Measurements from ENCODE around the gene CD63.

Gene CD63

GRCh38 chr12:55728186-55728938, 447 bp downstream of the CD63 start:
- Histone ChIP-seq H3K9me3 (ENCODE audit: control insufficient read depth in 2 of 2, low read length in 2 of 2) (no peaks in the 10 kb centered on the region), H3K27ac (ENCODE audit: low read length) (peak overlapping the region; percentile 100)

GRCh38 chr12:55727643-55728185, 1.1 kb downstream of the CD63 start:
- Histone ChIP-seq H3K9ac (ENCODE audit: low read length in 2 of 2) (peak overlapping the region; percentile 85 to 92), H3K9me3 (ENCODE audit: control insufficient read depth in 2 of 2, low read length in 2 of 2) (no peaks in the 10 kb centered on the region), H3K36me3 (ENCODE audit: control insufficient read depth in 2 of 2, insufficient read depth in 2 of 2, low read length in 2 of 2) (peaks cover 34 to 36% of the 10 kb centered on the region in 2 donors), H3K27ac (ENCODE audit: low read length) (peak overlapping the region; percentile 100), H3K4me1 (ENCODE audit: control insufficient read depth, insufficient read depth, low read length) (peaks cover 77% of the 10 kb centered on the region), H3K4me3 (ENCODE audit: low read length in 2 of 2) (peak overlapping the region; percentile 85 to 89), H3K27me3 (ENCODE audit: control insufficient read depth in 1 of 2, insufficient read depth in 2 of 2, low read length in 2 of 2) (no peaks in the 10 kb centered on the region)

More at GRCh38 chr12:55728186-55728938, 447 bp downstream of the CD63 start:
- peak overlapping the region; percentile 85 to 92 for H3K9ac ChIP-seq (ENCODE audit: low read length in 2 of 2)
- H3K4me3 ChIP-seq (ENCODE audit: low read length in 2 of 2): peak overlapping the region; percentile 85 to 89
- H3K27me3 ChIP-seq (ENCODE audit: control insufficient read depth in 1 of 2, insufficient read depth in 2 of 2, low read length in 2 of 2): no peaks in the 10 kb centered on the region
- peaks cover 73% of the 10 kb centered on the region for H3K4me1 ChIP-seq (ENCODE audit: control insufficient read depth, insufficient read depth, low read length)
- peaks cover 30 to 31% of the 10 kb centered on the region in 2 donors for H3K36me3 ChIP-seq (ENCODE audit: control insufficient read depth in 2 of 2, insufficient read depth in 2 of 2, low read length in 2 of 2)

- peaks cover 71% of the 10 kb centered on the region for H3K4me1 ChIP-seq (ENCODE audit: control insufficient read depth, insufficient read depth, low read length)
These were observed 1.8 kb downstream of the CD63 start for GRCh38 chr12:55726971-55727370.

GRCh38 chr12:55725556-55725955, 3.3 kb downstream of the CD63 start:
- Histone ChIP-seq H3K36me3 (ENCODE audit: control insufficient read depth in 2 of 2, insufficient read depth in 2 of 2, low read length in 2 of 2) (peaks cover 31 to 36% of the 10 kb centered on the region in 2 donors), H3K4me3 (ENCODE audit: low read length in 2 of 2) (no peak overlapping the region), H3K4me1 (ENCODE audit: control insufficient read depth, insufficient read depth, low read length) (peaks cover 80% of the 10 kb centered on the region), H3K9me3 (ENCODE audit: control insufficient read depth in 2 of 2, low read length in 2 of 2) (no peaks in the 10 kb centered on the region), H3K9ac (ENCODE audit: low read length in 2 of 2) (no peak overlapping the region), H3K27me3 (ENCODE audit: control insufficient read depth in 1 of 2, insufficient read depth in 2 of 2, low read length in 2 of 2) (no peaks in the 10 kb centered on the region), H3K27ac (ENCODE audit: low read length) (peak overlapping the region; percentile 100)

More at GRCh38 chr12:55726971-55727370, 1.8 kb downstream of the CD63 start:
- Histone ChIP-seq H3K9ac (ENCODE audit: low read length in 2 of 2) (peak overlapping the region; percentile 85 to 92), H3K9me3 (ENCODE audit: control insufficient read depth in 2 of 2, low read length in 2 of 2) (no peaks in the 10 kb centered on the region), H3K36me3 (ENCODE audit: control insufficient read depth in 2 of 2, insufficient read depth in 2 of 2, low read length in 2 of 2) (peaks cover 31 to 36% of the 10 kb centered on the region in 2 donors), H3K4me3 (ENCODE audit: low read length in 2 of 2) (peak overlapping the region; percentile 85 to 89), H3K27ac (ENCODE audit: low read length) (peak overlapping the region; percentile 100), H3K27me3 (ENCODE audit: control insufficient read depth in 1 of 2, insufficient read depth in 2 of 2, low read length in 2 of 2) (no peaks in the 10 kb centered on the region)

GRCh38 chr12:55724940-55725309, 3.9 kb downstream of the CD63 start:
- Histone ChIP-seq H3K27ac (ENCODE audit: low read length) (peak overlapping the region; percentile 76), H3K9me3 (ENCODE audit: control insufficient read depth in 2 of 2, low read length in 2 of 2) (no peaks in the 10 kb centered on the region), H3K4me3 (ENCODE audit: low read length in 2 of 2) (no peak overlapping the region), H3K36me3 (ENCODE audit: control insufficient read depth in 2 of 2, insufficient read depth in 2 of 2, low read length in 2 of 2) (peaks cover 31 to 36% of the 10 kb centered on the region in 2 donors), H3K4me1 (ENCODE audit: control insufficient read depth, insufficient read depth, low read length) (peaks cover 80% of the 10 kb centered on the region), H3K9ac (ENCODE audit: low read length in 2 of 2) (no peak overlapping the region), H3K27me3 (ENCODE audit: control insufficient read depth in 1 of 2, insufficient read depth in 2 of 2, low read length in 2 of 2) (no peaks in the 10 kb centered on the region)

GRCh38 chr12:55724226-55724939, 4.4 kb downstream of the CD63 start:
- peak overlapping the region; percentile 76 for H3K27ac ChIP-seq (ENCODE audit: low read length)
- peak overlapping the region in 1 of 2 donors; percentile 9 for H3K9ac ChIP-seq (ENCODE audit: low read length in 2 of 2)
- peaks cover 80% of the 10 kb centered on the region for H3K4me1 ChIP-seq (ENCODE audit: control insufficient read depth, insufficient read depth, low read length)
- peaks cover 31 to 36% of the 10 kb centered on the region in 2 donors for H3K36me3 ChIP-seq (ENCODE audit: control insufficient read depth in 2 of 2, insufficient read depth in 2 of 2, low read length in 2 of 2)
- H3K4me3 ChIP-seq (ENCODE audit: low read length in 2 of 2): peak overlapping the region in 1 of 2 donors; percentile 15
- no peaks in the 10 kb centered on the region for H3K27me3 ChIP-seq (ENCODE audit: control insufficient read depth in 1 of 2, insufficient read depth in 2 of 2, low read length in 2 of 2)
- H3K9me3 ChIP-seq (ENCODE audit: control insufficient read depth in 2 of 2, low read length in 2 of 2): no peaks in the 10 kb centered on the region

GRCh38 chr12:55723516-55724225, 5.1 kb downstream of the CD63 start:
- Histone ChIP-seq H3K36me3 (ENCODE audit: control insufficient read depth in 2 of 2, insufficient read depth in 2 of 2, low read length in 2 of 2) (peaks cover 31 to 36% of the 10 kb centered on the region in 2 donors), H3K4me3 (ENCODE audit: low read length in 2 of 2) (peak overlapping the region in 1 of 2 donors; percentile 15), H3K27ac (ENCODE audit: low read length) (peak overlapping the region; percentile 76), H3K9ac (ENCODE audit: low read length in 2 of 2) (peak overlapping the region in 1 of 2 donors; percentile 9), H3K9me3 (ENCODE audit: control insufficient read depth in 2 of 2, low read length in 2 of 2) (no peaks in the 10 kb centered on the region), H3K4me1 (ENCODE audit: control insufficient read depth, insufficient read depth, low read length) (peaks cover 82% of the 10 kb centered on the region), H3K27me3 (ENCODE audit: control insufficient read depth in 1 of 2, insufficient read depth in 2 of 2, low read length in 2 of 2) (no peaks in the 10 kb centered on the region)

GRCh38 chr12:55722948-55723347, 5.9 kb downstream of the CD63 start:
- H3K9ac ChIP-seq (ENCODE audit: low read length in 2 of 2): no peak overlapping the region
- peak overlapping the region; percentile 76 for H3K27ac ChIP-seq (ENCODE audit: low read length)
- H3K9me3 ChIP-seq (ENCODE audit: control insufficient read depth in 2 of 2, low read length in 2 of 2): no peaks in the 10 kb centered on the region
- H3K4me1 ChIP-seq (ENCODE audit: control insufficient read depth, insufficient read depth, low read length): peaks cover 89% of the 10 kb centered on the region
- peaks cover 31 to 36% of the 10 kb centered on the region in 2 donors for H3K36me3 ChIP-seq (ENCODE audit: control insufficient read depth in 2 of 2, insufficient read depth in 2 of 2, low read length in 2 of 2)
- no peaks in the 10 kb centered on the region for H3K27me3 ChIP-seq (ENCODE audit: control insufficient read depth in 1 of 2, insufficient read depth in 2 of 2, low read length in 2 of 2)
- H3K4me3 ChIP-seq (ENCODE audit: low read length in 2 of 2): no peak overlapping the region

- H3K36me3 ChIP-seq (ENCODE audit: control insufficient read depth in 2 of 2, insufficient read depth in 2 of 2, low read length in 2 of 2): peaks cover 30 to 32% of the 10 kb centered on the region in 2 donors
- no peaks in the 10 kb centered on the region for H3K27me3 ChIP-seq (ENCODE audit: control insufficient read depth in 1 of 2, insufficient read depth in 2 of 2, low read length in 2 of 2)
- H3K9ac ChIP-seq (ENCODE audit: low read length in 2 of 2): peak overlapping the region in 1 of 2 donors; percentile 52
- peak overlapping the region in 1 of 2 donors; percentile 63 for H3K4me3 ChIP-seq (ENCODE audit: low read length in 2 of 2)
- H3K4me1 ChIP-seq (ENCODE audit: control insufficient read depth, insufficient read depth, low read length): peaks cover 89% of the 10 kb centered on the region
- peak overlapping the region; percentile 98 for H3K27ac ChIP-seq (ENCODE audit: low read length)
- H3K9me3 ChIP-seq (ENCODE audit: control insufficient read depth in 2 of 2, low read length in 2 of 2): no peaks in the 10 kb centered on the region
These were observed 7.1 kb downstream of the CD63 start for GRCh38 chr12:55721601-55722213.
